A673 (cell line): ENCODE measurements around the gene KIF5C.

Source experiments
- CTCF ChIP-seq: fragments of 300-800, 200-600 bp; sonication (generic); conservative IDR thresholded peaks from 2 replicates; pipeline ENCODE4 v1.5.1; 2017; ENCODE audit warnings: low read depth, mild to moderate bottlenecking, antibody characterized with exemption, low read length, moderate library complexity, mixed read lengths
- EZH2 ChIP-seq: fragments of 200-600 bp; sonication (generic); IDR thresholded peaks from 2 replicates; pipeline ENCODE4 v1.6.1; 2017; ENCODE audit warnings: borderline replicate concordance, low read depth, mild to moderate bottlenecking, mixed read lengths, antibody characterized with exemption, low read length; ENCODE audit not compliant: poor library complexity, severe bottlenecking

- no peak for TF ChIP-seq CTCF
- no peak for TF ChIP-seq EZH2
Observed at GRCh38 chr2:148999451-148999921, 124.5 kb downstream of the KIF5C start.
